Activated CD4-positive, alpha-beta memory T cell treated with anti-CD3 and anti-CD28 coated beads for 36 hours (primary cell): ENCODE measurements around the gene SPTBN1. TPM values are rescaled to one million over a fixed set of nuclear protein-coding genes. Genes with fewer than 3 reads are reported as not detected.

Experiments used
- CTCF ChIA-PET: fragments of 350-600 bp; sonication (Branson Sonifier 250); formaldehyde crosslinking; loops from one replicate; lab custom pipeline; 2021; ENCODE audit warnings: antibody characterized with exemption, inconsistent platforms; lab: Charles Lee
- POLR2A ChIA-PET: fragments of 350-600 bp; sonication (Branson Sonifier 250); formaldehyde crosslinking; loops from one replicate; lab custom pipeline; 2021; ENCODE audit warnings: antibody characterized with exemption; lab: Charles Lee
- DNase-seq: peaks from one replicate; pipeline ENCODE4 v3.0.0-alpha.2; 2020
- H3K27ac Mint-ChIP-seq: one replicate; pipeline ENCODE4 v1.8.0; 2021; ENCODE audit warnings: mixed read lengths
- H3K27me3 Mint-ChIP-seq: one replicate; pipeline ENCODE4 v1.8.0; 2021; ENCODE audit warnings: mixed read lengths
- H3K36me3 Mint-ChIP-seq: one replicate; pipeline ENCODE4 v1.8.0; 2021; ENCODE audit warnings: mixed read lengths
- H3K4me1 Mint-ChIP-seq: one replicate; pipeline ENCODE4 v1.8.0; 2021; ENCODE audit warnings: low read depth, mixed read lengths
- H3K4me3 Mint-ChIP-seq: one replicate; pipeline ENCODE4 v1.8.0; 2021; ENCODE audit warnings: mild to moderate bottlenecking, mixed read lengths
- H3K9me3 Mint-ChIP-seq: one replicate; pipeline ENCODE4 v1.8.0; 2021; ENCODE audit warnings: mixed read lengths
- intact Hi-C: fragments of 100-400 bp; cut with micrococcal nuclease; formaldehyde crosslinking; loops from one replicate; pipeline ENCODE4 v1.15.1; 2023
- total RNA-seq, 2 experiments: library from RNA; stranded (reverse); gene quantifications; one replicate each; pipeline ENCODE4 v1.2.3, GENCODE V29; 2021

SPTBN1 gene
- total RNA-seq, 2 experiments from 2014 or later, result 67.5 to 68.1 TPM

DNA sequence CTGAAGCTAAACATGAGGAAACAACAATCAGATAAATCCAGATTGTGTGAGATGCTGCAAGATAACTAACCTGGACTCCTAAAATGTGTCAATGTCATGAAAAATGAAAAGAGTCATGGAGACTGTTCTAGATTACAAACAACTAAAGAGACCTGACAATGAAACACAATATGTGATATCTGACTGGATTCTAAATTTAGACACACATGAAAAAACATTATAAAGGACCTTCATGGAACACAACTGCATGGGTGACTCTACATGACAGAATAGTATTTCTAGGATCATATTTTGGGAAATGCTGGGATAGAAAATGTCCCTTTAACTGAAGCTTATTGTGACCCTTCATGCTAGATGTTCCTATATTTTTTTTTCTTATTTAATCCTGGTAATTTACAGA is 18.5 kb upstream of the SPTBN1 start:
- CTCF ChIA-PET, result no interaction called here
- Mint-ChIP-seq H3K27me3 (peaks cover 2% of the 10 kb centered on the region), H3K9me3 (no peaks in the 10 kb centered on the region), H3K27ac (no peak overlapping the region), H3K36me3 (no peaks in the 10 kb centered on the region), H3K4me3 (no peak overlapping the region), H3K4me1 (no peaks in the 10 kb centered on the region)
- intact Hi-C loops, result no loop called here
- no peak for DNase-seq
- POLR2A ChIA-PET, result no interaction called here

- no peaks in the 10 kb centered on the region for H3K4me1 Mint-ChIP-seq
- DNase-seq, result no peak
- no peak overlapping the region for H3K4me3 Mint-ChIP-seq
- POLR2A ChIA-PET, result no interaction called here
- H3K27ac Mint-ChIP-seq, result no peak overlapping the region
- intact Hi-C loops, result no loop called here
- H3K36me3 Mint-ChIP-seq, result no peaks in the 10 kb centered on the region
- CTCF ChIA-PET, result no interaction called here
- no peaks in the 10 kb centered on the region for H3K9me3 Mint-ChIP-seq
- peaks cover 2% of the 10 kb centered on the region for H3K27me3 Mint-ChIP-seq
Observed at GRCh38 chr2:54438271-54438670, 17.9 kb upstream of the SPTBN1 start.

DNA sequence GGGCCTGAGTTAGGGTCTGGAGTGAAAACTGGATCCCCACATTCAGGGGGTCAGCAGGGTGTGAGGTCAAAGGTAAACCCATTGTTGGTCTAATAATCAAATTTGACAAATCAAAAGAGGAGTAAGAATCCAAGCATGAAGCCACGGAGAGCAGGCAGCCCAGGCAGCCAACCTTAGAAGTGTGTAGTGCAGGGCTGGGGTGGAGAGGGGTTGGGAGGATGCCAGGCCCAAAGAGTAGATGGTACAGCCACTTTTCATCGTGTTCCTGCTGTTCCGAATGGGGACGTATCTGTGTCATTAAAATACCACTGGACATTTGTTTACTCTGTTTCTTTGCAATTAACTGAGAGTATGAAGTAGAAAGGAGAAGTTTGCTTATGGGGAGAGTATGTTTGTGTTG is 16.5 kb upstream of the SPTBN1 start:
- ChIA-PET CTCF (no interaction called here), POLR2A (no interaction called here)
- H3K27me3 Mint-ChIP-seq, result peaks cover 2% of the 10 kb centered on the region
- no peaks in the 10 kb centered on the region for H3K4me1 Mint-ChIP-seq
- no peak overlapping the region for H3K4me3 Mint-ChIP-seq
- no peak for DNase-seq
- H3K27ac Mint-ChIP-seq, result no peak overlapping the region
- no peaks in the 10 kb centered on the region for H3K9me3 Mint-ChIP-seq
- H3K36me3 Mint-ChIP-seq, result no peaks in the 10 kb centered on the region
- intact Hi-C loops, result no loop called here

GRCh38 chr2:54440050-54440449 is 16.1 kb upstream of the SPTBN1 start:
- H3K27me3 Mint-ChIP-seq, result peaks cover 2% of the 10 kb centered on the region
- ChIA-PET CTCF (no interaction called here), POLR2A (no interaction called here)
- intact Hi-C loops, result no loop called here
- no peaks in the 10 kb centered on the region for H3K36me3 Mint-ChIP-seq
- no peaks in the 10 kb centered on the region for H3K4me1 Mint-ChIP-seq
- H3K27ac Mint-ChIP-seq, result no peak overlapping the region
- DNase-seq, result no peak
- H3K4me3 Mint-ChIP-seq, result no peak overlapping the region
- no peaks in the 10 kb centered on the region for H3K9me3 Mint-ChIP-seq

- Mint-ChIP-seq H3K4me1 (no peaks in the 10 kb centered on the region), H3K27me3 (peaks cover 2% of the 10 kb centered on the region), H3K27ac (no peak overlapping the region), H3K4me3 (no peak overlapping the region), H3K36me3 (no peaks in the 10 kb centered on the region), H3K9me3 (no peaks in the 10 kb centered on the region)
- intact Hi-C loops, result no loop called here
- CTCF ChIA-PET, result no interaction called here
- POLR2A ChIA-PET, result no interaction called here
- no peak for DNase-seq
Observed at GRCh38 chr2:54444503-54444902, 11.6 kb upstream of the SPTBN1 start.

- no peaks in the 10 kb centered on the region for H3K4me1 Mint-ChIP-seq
- H3K27ac Mint-ChIP-seq, result no peak overlapping the region
- H3K27me3 Mint-ChIP-seq, result peaks cover 4% of the 10 kb centered on the region
- DNase-seq, result no peak
- ChIA-PET CTCF (no interaction called here), POLR2A (no interaction called here)
- no peaks in the 10 kb centered on the region for H3K9me3 Mint-ChIP-seq
- intact Hi-C loops, result no loop called here
- no peaks in the 10 kb centered on the region for H3K36me3 Mint-ChIP-seq
- no peak overlapping the region for H3K4me3 Mint-ChIP-seq
Observed at GRCh38 chr2:54446122-54446521, 10.0 kb upstream of the SPTBN1 start.

DNA sequence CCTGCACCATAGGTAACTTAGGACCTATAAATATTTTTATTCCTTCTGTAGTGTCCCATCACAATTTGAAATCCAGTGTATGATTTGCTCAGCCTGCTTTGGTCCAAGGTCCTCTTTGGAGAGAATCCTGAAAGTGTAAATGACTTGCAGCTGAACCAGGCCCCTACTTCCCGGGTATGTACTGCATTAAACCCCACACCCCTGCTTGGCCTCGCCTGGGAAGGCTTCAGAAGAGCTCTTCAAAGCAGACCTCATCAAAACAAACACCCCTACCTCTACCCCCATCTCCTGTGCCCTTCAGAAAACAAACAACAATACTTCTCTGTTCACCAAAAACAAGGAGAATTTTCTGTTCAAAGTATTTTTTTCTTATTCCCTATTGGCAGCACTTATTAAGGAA is 9.5 kb upstream of the SPTBN1 start:
- CTCF ChIA-PET, result no interaction called here
- POLR2A ChIA-PET, result no interaction called here
- H3K4me3 Mint-ChIP-seq, result no peak overlapping the region

GRCh38 chr2:54454548-54455130 is 1.5 kb upstream of the SPTBN1 start:
- Mint-ChIP-seq H3K27ac (no peak overlapping the region), H3K4me3 (peak overlapping the region; percentile 30), H3K4me1 (peaks cover 11% of the 10 kb centered on the region), H3K9me3 (no peaks in the 10 kb centered on the region), H3K27me3 (peaks cover 30% of the 10 kb centered on the region), H3K36me3 (no peaks in the 10 kb centered on the region)
- CTCF ChIA-PET, result no interaction called here
- DNase-seq, result no peak
- intact Hi-C loops, result no loop called here
- POLR2A ChIA-PET, result no interaction called here

More for the DNA sequence above, 9.5 kb upstream of the SPTBN1 start:
- Mint-ChIP-seq H3K27ac (no peak overlapping the region), H3K27me3 (peaks cover 4% of the 10 kb centered on the region), H3K36me3 (no peaks in the 10 kb centered on the region), H3K9me3 (no peaks in the 10 kb centered on the region), H3K4me1 (no peaks in the 10 kb centered on the region)
- DNase-seq, result no peak
- intact Hi-C loops, result no loop called here

- CTCF ChIA-PET, result no interaction called here
Observed at GRCh38 chr2:54455131-54455562, 980 bp upstream of the SPTBN1 start.

GRCh38 chr2:54456362-54456611 is 160 bp downstream of the SPTBN1 start:
- ChIA-PET POLR2A (no interaction called here), CTCF (no interaction called here)
- H3K4me3 Mint-ChIP-seq, result peak overlapping the region; percentile 11
- H3K27me3 Mint-ChIP-seq, result peaks cover 35% of the 10 kb centered on the region
- no peak for DNase-seq
- H3K4me1 Mint-ChIP-seq, result peaks cover 11% of the 10 kb centered on the region
- H3K36me3 Mint-ChIP-seq, result no peaks in the 10 kb centered on the region
- no peak overlapping the region for H3K27ac Mint-ChIP-seq
- no peaks in the 10 kb centered on the region for H3K9me3 Mint-ChIP-seq
- intact Hi-C loops, result no loop called here

More at GRCh38 chr2:54455131-54455562, 980 bp upstream of the SPTBN1 start:
- Mint-ChIP-seq H3K36me3 (no peaks in the 10 kb centered on the region), H3K27me3 (peaks cover 30% of the 10 kb centered on the region), H3K27ac (no peak overlapping the region), H3K4me1 (peaks cover 11% of the 10 kb centered on the region), H3K4me3 (peak overlapping the region; percentile 30), H3K9me3 (no peaks in the 10 kb centered on the region)
- intact Hi-C loops, result no loop called here
- DNase-seq, result no peak
- POLR2A ChIA-PET, result no interaction called here

- peak overlapping the region; percentile 81 for H3K4me3 Mint-ChIP-seq
- peak; percentile 12 for DNase-seq
Observed at GRCh38 chr2:54456612-54457322, 640 bp downstream of the SPTBN1 start.

GRCh38 chr2:54457323-54458023 is 1.3 kb downstream of the SPTBN1 start:
- ChIA-PET CTCF (no interaction called here), POLR2A (no interaction called here)
- DNase-seq, result peak; percentile 14
- H3K27me3 Mint-ChIP-seq, result peaks cover 36% of the 10 kb centered on the region
- intact Hi-C loops, result no loop called here
- H3K4me3 Mint-ChIP-seq, result peak overlapping the region; percentile 81
- H3K4me1 Mint-ChIP-seq, result peaks cover 11% of the 10 kb centered on the region
- no peaks in the 10 kb centered on the region for H3K36me3 Mint-ChIP-seq
- no peak overlapping the region for H3K27ac Mint-ChIP-seq
- H3K9me3 Mint-ChIP-seq, result no peaks in the 10 kb centered on the region

More at GRCh38 chr2:54456612-54457322, 640 bp downstream of the SPTBN1 start:
- no peaks in the 10 kb centered on the region for H3K36me3 Mint-ChIP-seq
- intact Hi-C loops, result no loop called here
- peaks cover 11% of the 10 kb centered on the region for H3K4me1 Mint-ChIP-seq
- H3K9me3 Mint-ChIP-seq, result no peaks in the 10 kb centered on the region
- CTCF ChIA-PET, result no interaction called here
- H3K27me3 Mint-ChIP-seq, result peaks cover 36% of the 10 kb centered on the region
- POLR2A ChIA-PET, result no interaction called here
- H3K27ac Mint-ChIP-seq, result no peak overlapping the region

GRCh38 chr2:54459037-54459441 is 2.9 kb downstream of the SPTBN1 start:
- no peaks in the 10 kb centered on the region for H3K9me3 Mint-ChIP-seq
- intact Hi-C loops, result no loop called here
- no peak overlapping the region for H3K4me3 Mint-ChIP-seq
- DNase-seq, result no peak
- CTCF ChIA-PET, result no interaction called here
- peaks cover 43% of the 10 kb centered on the region for H3K27me3 Mint-ChIP-seq
- peaks cover 11% of the 10 kb centered on the region for H3K4me1 Mint-ChIP-seq
- no peak overlapping the region for H3K27ac Mint-ChIP-seq
- POLR2A ChIA-PET, result no interaction called here
- H3K36me3 Mint-ChIP-seq, result no peaks in the 10 kb centered on the region
